Measurements from ENCODE around the gene WASL.
A peak's percentile ranks its signal among the peaks of the same experiment; 100 is the strongest.
"Not testable (repeated sequence)": the region's sequence is repeated elsewhere in the genome, so short reads cannot be mapped to it uniquely, and the experiment has no call there.

Gene WASL

GRCh38 chr7:123635551-123636359 is 113.0 kb downstream of the WASL start:
- Histone ChIP-seq H3K79me2 (ENCODE audit: low read length) (no peaks in the 10 kb centered on the region), H3K9me3 (ENCODE audit: insufficient read depth, low read length) (no peaks in the 10 kb centered on the region), H3K27ac (ENCODE audit: low read length) (no peak overlapping the region), H3K4me2 (ENCODE audit: low read length) (no peak overlapping the region), H3K4me3 (ENCODE audit: low read length) (no peak overlapping the region), H4K20me1 (ENCODE audit: insufficient read depth, low read length) (no peaks in the 10 kb centered on the region), H3K4me1 (ENCODE audit: low read length) (no peaks in the 10 kb centered on the region), H3K27me3 (ENCODE audit: low read depth, low read length) (peaks cover 3% of the 10 kb centered on the region; the same call in 1 of the 2 replicates), H2AFZ (ENCODE audit: low read depth, low read length) (no peak overlapping the region), H3K9ac (ENCODE audit: low read length) (no peak overlapping the region), H3K36me3 (replicated peaks; ENCODE audit: low read depth, low read length) (no peaks in the 10 kb centered on the region)
- TF ChIP-seq, protein P1, sequence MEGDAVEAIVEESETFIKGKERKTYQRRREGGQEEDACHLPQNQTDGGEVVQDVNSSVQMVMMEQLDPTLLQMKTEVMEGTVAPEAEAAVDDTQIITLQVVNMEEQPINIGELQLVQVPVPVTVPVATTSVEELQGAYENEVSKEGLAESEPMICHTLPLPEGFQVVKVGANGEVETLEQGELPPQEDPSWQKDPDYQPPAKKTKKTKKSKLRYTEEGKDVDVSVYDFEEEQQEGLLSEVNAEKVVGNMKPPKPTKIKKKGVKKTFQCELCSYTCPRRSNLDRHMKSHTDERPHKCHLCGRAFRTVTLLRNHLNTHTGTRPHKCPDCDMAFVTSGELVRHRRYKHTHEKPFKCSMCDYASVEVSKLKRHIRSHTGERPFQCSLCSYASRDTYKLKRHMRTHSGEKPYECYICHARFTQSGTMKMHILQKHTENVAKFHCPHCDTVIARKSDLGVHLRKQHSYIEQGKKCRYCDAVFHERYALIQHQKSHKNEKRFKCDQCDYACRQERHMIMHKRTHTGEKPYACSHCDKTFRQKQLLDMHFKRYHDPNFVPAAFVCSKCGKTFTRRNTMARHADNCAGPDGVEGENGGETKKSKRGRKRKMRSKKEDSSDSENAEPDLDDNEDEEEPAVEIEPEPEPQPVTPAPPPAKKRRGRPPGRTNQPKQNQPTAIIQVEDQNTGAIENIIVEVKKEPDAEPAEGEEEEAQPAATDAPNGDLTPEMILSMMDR (IDR thresholded peaks at IDR 0.05; ENCODE audit: low read depth, low read length): peak; percentile 53
- TF ChIP-seq EZH2phosphoT487 (IDR thresholded peaks at IDR 0.05; ENCODE audit: low read depth): no peak

- H3K36me3 ChIP-seq (replicated peaks; ENCODE audit: low read depth, low read length); H4K20me1 ChIP-seq (ENCODE audit: insufficient read depth, low read length); H3K4me3 ChIP-seq (ENCODE audit: low read length); H3K27me3 ChIP-seq (ENCODE audit: low read depth, low read length); H2AFZ ChIP-seq (ENCODE audit: low read depth, low read length); H3K27ac ChIP-seq (ENCODE audit: low read length); H3K4me1 ChIP-seq (ENCODE audit: low read length); H3K9me3 ChIP-seq (ENCODE audit: insufficient read depth, low read length); H3K9ac ChIP-seq (ENCODE audit: low read length); H3K4me2 ChIP-seq (ENCODE audit: low read length); H3K79me2 ChIP-seq (ENCODE audit: low read length): not testable (repeated sequence)
These were observed 114.7 kb downstream of the WASL start for GRCh38 chr7:123634011-123634573.

DNA sequence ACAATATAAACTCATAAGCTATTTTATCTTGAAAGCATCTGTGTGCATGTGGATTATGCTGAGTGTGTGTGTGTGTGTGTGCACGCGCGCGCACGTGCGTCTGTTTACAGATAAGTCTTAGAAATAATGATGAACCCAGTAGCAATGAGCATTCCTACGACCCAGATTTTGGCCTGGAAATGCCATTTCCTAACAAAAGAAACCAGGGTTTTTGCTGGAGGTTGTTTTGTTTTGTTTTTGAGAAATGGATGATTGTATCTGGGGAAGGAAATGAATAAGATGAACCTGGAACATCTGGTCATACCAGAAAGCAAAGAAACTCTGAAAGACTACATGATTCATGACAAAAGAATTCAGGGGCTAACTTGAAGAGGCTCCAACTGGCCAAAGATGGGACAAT is 115.2 kb downstream of the WASL start:
- Histone ChIP-seq H3K27me3 (ENCODE audit: low read depth, low read length) (peaks cover 3% of the 10 kb centered on the region; the same call in 1 of the 2 replicates), H3K79me2 (ENCODE audit: low read length) (no peaks in the 10 kb centered on the region), H3K36me3 (replicated peaks; ENCODE audit: low read depth, low read length) (no peaks in the 10 kb centered on the region), H3K9me3 (ENCODE audit: insufficient read depth, low read length) (no peaks in the 10 kb centered on the region), H3K9ac (ENCODE audit: low read length) (no peak overlapping the region), H3K27ac (ENCODE audit: low read length) (no peak overlapping the region), H2AFZ (ENCODE audit: low read depth, low read length) (no peak overlapping the region), H3K4me1 (ENCODE audit: low read length) (no peaks in the 10 kb centered on the region), H3K4me3 (ENCODE audit: low read length) (no peak overlapping the region), H3K4me2 (ENCODE audit: low read length) (no peak overlapping the region), H4K20me1 (ENCODE audit: insufficient read depth, low read length) (no peaks in the 10 kb centered on the region)
- TF ChIP-seq, protein P1 (IDR thresholded peaks at IDR 0.05; ENCODE audit: low read depth, low read length): no peak
- no peak for TF ChIP-seq EZH2phosphoT487 (IDR thresholded peaks at IDR 0.05; ENCODE audit: low read depth)

- H3K9ac ChIP-seq (ENCODE audit: low read length): no peak overlapping the region
- peaks cover 3% of the 10 kb centered on the region; the same call in 1 of the 2 replicates for H3K27me3 ChIP-seq (ENCODE audit: low read depth, low read length)
- H3K9me3 ChIP-seq (ENCODE audit: insufficient read depth, low read length): no peaks in the 10 kb centered on the region
- H3K27ac ChIP-seq (ENCODE audit: low read length): no peak overlapping the region
- no peaks in the 10 kb centered on the region for H3K4me1 ChIP-seq (ENCODE audit: low read length)
- H3K36me3 ChIP-seq (replicated peaks; ENCODE audit: low read depth, low read length): no peaks in the 10 kb centered on the region
- no peak overlapping the region for H3K4me3 ChIP-seq (ENCODE audit: low read length)
- no peak overlapping the region for H2AFZ ChIP-seq (ENCODE audit: low read depth, low read length)
- no peaks in the 10 kb centered on the region for H3K79me2 ChIP-seq (ENCODE audit: low read length)
- no peak for TF ChIP-seq EZH2phosphoT487 (IDR thresholded peaks at IDR 0.05; ENCODE audit: low read depth)
- TF ChIP-seq, protein P1 (IDR thresholded peaks at IDR 0.05; ENCODE audit: low read depth, low read length): no peak
- no peak overlapping the region for H3K4me2 ChIP-seq (ENCODE audit: low read length)
- H4K20me1 ChIP-seq (ENCODE audit: insufficient read depth, low read length): no peaks in the 10 kb centered on the region
These were observed 116.0 kb downstream of the WASL start for GRCh38 chr7:123632808-123633207.
